ENCODE results near the gene STIMATE.

STIMATE gene

DNA sequence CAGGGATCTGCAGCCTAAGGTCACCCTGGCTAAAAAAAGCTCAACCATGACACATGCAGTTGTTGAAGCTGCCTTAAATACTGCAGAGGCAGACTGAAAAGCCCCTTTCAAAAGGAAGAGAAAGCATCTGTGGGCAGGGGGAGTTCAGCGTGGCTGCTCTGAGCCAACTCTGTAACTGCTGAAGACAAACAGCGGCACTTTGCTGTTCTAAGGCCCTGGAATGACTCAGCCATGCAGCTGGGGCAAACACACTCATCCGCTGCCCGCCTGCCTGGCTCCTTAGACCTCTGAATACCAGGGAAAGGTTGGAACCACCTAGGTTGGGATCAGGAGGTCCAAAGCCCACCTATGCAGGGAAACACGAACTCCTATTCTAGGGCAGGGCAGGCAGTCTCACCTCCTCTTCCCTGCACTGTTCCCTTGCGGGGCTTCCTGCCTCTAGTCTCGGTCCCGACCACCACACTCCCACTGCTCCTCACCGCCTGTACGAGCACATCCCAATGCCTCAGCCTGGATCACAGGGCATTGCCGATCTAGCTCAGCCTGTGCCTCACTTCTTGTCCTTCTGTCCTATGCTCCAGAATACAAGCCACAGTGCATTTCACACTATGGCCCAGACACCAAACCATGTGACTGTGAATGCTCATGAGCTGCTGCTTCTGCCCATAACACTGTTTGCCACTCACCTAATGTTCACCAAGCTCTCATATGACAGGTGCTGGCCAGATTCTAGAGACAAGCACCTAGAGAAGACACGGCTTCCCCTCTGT lies 56.0 kb downstream of the STIMATE start:
- no peak for DNase-seq (ENCODE audit: low read depth in 2 of 2)

DNA sequence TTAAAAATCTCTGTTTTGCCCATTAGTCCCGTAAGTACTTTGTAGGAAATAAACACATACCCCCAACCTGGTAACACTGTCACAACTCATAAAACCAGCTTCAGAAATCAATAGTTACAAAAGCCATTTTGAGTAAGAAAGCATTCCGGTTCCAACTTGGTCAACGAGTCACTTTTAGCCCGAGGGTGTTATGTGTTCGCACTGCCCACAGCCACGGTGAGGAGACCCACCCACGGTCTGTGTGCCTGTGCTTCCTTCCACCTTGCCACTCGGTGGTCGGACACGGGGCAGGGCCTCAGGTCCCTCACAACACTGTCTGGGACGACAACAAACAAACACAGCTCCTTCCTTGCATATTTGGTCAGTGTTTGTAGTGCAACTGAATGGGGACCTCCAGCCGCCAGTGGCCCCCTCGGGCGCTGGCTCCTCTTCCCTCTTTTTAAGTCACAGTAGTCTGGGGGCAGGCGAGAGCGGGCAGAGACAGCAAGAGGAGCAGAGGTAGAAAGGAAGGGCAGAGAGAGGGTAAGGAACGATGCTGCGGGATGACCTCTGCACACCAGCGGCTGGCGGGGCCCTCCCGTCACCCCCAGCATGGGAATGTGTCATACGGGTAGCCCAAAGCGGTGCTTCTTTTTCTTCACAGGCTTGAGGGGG lies 57.3 kb downstream of the STIMATE start:
- no peak for DNase-seq (ENCODE audit: low read depth in 2 of 2)

DNA sequence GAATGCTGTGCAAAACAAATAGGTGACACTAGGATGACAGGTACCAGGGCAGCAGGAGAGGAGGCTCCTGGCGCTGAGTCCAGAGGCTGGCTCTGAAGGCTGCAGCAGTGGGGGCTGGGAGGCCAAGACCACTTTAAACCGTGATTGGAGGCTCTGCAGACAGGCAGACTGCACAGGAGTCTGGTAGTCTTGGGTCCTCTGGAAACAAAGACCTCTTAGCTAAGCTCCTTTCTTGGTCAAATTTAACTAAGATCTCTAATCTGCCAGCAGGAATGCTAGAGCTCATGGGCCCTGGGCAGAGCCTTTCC lies 58.1 kb downstream of the STIMATE start:
- no peak for DNase-seq (ENCODE audit: low read depth in 2 of 2)

DNA sequence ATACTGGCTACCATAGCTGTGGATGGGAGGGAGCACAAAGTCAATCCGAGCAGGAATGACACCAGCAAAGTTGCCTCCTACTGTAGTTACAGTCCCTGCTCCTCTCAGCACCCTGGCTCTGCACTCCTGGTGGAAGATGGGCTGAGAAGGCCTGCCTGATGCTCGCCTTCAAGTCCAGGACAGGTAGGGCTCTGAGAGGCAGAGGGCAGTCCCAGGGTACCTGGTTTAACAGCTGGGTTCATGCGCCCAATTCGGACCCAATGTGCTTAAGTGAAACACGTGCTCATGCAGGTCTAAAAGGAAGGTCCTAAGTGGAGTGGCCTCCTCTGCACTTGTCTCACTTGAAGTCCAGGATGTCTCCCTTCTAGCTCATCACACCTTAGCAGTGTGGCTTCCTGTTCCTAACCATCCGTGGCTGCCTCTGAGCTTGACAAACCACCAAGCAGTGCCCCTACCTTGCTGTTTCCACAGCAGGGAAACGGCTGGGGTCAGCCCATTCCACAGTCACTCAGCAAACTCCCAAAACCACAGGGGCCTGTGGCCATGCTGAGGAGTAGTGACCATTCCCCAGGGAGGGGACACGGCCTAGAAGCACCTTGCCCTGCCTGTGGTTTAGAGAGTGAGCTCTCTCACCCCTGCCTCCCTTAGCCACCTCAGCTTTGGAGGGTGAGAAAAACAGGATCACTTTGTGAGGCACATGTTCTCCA lies 58.6 kb downstream of the STIMATE start:
- DNase-seq (ENCODE audit: low read depth in 2 of 2), result no peak

DNA sequence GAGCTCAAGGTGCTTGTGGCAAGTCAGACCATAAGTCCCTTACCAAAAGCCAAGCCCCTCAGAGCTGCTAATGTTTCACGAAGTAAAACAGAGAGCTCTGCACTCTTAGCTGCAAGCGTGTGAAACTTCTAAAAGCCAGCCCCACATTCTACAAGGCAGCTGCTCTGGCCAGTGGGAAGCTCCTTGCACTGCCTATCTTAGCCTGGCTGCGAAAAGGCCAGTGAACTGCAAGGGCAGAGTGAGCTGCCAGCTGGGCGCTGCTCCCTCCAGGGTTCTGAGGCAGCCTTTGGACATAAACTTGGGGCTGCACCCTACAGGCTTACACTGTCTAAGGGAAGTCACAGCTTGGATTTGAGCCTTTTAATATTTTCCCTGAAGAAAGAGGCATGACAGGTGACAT lies 60.4 kb downstream of the STIMATE start:
- no peak for DNase-seq (ENCODE audit: low read depth in 2 of 2)

DNA sequence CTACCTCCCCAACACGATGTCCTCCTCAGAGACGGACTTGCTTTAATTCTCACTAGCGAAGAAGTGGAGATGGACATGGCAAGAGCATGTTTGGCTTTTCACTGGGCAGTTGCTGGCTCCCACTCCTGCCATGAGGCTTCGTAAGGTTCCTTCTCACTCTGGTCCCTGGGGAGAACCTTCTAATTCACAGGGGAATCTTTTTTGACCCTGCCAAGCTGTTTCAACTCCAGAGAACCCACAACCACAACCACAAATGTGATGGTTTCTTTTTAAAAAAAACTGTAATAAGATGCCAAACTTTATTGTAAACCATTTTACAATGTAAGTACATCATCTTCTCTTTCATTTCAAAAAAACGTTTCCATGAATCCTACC lies 60.9 kb downstream of the STIMATE start:
- DNase-seq (ENCODE audit: low read depth in 2 of 2), result no peak

DNA sequence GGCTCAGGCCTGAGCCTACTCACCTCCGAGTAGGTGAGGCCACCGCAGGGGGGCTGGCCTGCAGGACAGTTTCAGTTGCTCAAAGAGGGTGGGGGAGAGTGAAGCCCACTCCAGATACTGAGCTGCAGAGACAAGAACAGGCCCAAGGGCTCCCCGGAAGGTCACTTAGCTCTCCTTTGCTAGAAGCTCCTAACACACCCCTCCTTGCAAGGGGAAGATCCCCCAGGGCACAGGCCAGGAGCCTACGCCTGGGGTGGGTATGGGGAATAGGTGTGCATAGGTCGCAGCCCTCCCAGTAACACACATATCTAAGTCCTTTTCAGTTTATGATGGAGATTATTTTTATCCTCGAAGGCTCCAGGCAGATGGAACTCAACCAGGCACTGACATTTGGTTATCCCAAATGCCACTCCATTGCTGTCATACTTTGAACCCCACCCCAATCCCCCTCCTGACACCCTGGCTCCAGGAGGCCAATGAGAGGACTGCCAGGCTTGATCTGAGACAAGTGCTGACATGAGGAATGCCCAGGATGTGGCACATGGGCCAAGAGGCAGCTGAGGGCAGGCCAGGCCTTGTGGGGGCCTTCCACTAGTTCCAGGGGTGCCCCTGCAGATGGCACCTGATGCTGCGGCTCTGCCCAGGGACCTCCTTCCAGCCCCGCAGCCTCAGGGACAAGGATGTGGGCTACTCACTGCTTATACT lies 61.4 kb downstream of the STIMATE start:
- DNase-seq (ENCODE audit: low read depth in 2 of 2), result no peak

DNA sequence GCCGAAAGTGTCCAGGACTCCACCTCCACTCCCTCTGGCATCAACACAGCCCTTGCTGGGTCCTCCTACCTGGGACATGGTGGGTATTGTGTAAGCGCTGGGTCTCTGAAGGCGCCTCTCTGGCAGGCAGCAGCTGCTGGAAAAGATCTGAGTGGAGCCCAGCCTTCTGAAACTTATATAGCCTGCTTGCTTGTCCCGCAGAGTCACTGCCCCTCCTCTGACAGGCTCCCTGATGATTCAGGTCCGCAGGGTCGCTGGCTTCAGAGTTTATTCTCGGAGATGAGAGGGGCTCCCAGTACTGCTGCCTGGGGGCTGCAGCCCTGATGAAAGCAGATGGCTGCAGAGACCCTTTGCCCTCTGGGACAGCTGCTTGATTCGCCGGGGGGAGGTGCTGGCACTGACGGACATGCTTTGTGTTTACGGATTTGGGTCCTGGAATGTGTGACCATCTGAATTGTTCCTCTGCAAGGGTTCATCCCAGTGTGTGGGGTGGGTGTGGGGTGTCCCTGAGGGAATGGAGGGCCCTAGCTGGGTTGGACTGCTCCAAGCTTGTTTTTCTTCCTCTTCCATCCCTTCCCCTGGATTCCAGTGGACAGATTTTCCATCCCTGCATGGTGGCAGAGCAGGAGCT lies 62.4 kb downstream of the STIMATE start, which contains the start of gene MUSTN1:
MUSTN1 (minus strand) TSS at position 149 of the 631 bp plus-strand sequence; CDS start at position 78, 71 bp downstream.
- DNase-seq (ENCODE audit: low read depth in 2 of 2), result no peak

DNA sequence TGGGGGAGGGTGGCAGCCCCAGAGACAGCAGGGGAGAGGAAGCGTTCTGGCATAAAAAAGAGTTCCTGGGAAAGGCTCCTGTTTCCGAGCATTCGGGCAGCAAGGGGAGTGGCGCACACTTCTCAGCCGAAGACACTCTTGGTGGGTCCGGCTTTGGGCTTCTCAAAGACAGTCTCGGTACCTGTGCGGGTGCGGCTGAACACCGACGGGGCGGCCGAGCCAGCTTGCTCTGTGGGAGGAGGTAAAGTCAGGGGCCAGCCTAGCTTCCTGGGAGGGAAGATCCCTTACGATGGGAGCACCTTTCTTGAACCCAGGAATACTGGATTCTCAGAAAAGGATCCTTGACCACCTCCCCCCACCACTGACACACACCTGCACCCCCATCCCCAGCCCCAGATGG lies 64.1 kb downstream of the STIMATE start:
- DNase-seq (ENCODE audit: low read depth in 2 of 2), result no peak

DNA sequence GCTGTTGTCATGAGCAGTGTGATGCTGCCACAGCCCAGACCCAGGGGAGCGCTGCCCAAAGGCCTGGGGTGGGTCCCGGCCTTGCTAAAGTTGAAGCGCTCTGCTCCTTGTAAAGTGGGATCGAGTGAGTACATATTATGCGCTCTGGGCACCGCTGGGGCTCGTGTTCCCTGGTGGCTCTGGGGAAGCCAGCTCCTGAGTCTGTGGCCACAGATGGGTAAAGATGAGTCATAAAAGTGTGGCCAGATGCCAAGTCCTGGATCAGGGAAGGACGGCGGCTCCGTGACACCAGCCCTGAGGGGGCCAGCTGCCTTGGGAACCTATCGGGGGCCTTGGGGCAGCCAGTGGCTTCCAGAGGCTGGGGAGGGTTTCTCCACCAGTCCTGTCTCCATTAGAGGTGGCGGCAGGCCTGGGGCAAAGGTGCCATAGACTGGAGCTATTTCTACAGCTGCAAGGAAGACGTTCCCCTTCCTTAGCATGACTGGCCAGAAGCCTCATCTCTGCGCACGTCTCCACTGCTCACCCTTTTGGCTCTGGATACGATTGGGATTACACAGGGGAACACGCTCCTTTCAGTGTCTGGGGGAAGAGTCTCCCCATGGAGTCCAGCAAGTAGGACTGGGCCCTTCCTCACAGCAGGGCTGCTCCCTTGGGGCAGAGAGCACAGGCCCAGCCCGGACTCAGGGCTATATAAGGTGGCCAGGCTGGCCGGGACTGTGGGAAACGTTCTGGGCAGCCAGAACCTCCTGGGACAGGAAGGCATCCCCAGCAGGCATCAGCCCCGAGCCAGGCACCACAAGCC lies 65.6 kb downstream of the STIMATE start:
- DNase-seq (ENCODE audit: low read depth in 2 of 2), result no peak

DNA sequence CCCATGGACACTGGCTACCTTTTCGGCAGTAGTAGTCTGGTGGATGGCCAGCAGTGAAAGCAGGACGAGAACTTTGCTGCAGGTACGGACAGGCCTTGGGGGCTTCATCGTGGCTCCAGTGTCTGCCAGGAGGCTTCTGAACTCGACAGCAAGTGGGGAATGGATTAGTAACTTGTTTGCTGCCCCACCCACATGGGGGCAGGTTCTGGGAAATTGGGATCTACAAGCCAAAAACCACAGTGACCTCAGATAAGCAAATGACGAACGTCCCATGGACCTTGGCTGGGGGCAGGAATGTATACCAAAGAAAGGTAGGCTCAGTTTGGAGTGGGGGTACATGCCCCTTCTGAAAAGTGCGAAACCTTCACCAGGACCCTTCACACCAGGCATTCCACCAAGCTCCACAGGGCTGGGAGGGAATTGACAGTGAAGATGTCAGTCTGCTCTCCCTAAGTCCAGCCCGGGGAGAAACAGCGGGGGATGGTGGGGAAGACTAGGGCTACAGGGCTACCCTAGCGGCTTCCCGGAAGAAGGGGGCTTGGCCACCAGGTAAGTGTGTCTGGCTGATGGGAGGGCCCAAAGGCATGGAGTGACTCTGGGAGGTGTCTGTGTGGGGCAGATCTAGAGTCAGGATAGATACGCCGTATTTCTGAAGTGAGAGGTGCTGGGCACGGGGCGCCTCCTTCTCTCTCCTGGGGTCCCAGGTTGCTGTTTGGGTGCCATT lies 66.7 kb downstream of the STIMATE start, which contains the start of gene ITIH4:
ITIH4 (minus strand) TSS at position 138 of the 724 bp plus-strand sequence; CDS start at position 108, 30 bp downstream.
- no peak for DNase-seq (ENCODE audit: low read depth in 2 of 2)

DNA sequence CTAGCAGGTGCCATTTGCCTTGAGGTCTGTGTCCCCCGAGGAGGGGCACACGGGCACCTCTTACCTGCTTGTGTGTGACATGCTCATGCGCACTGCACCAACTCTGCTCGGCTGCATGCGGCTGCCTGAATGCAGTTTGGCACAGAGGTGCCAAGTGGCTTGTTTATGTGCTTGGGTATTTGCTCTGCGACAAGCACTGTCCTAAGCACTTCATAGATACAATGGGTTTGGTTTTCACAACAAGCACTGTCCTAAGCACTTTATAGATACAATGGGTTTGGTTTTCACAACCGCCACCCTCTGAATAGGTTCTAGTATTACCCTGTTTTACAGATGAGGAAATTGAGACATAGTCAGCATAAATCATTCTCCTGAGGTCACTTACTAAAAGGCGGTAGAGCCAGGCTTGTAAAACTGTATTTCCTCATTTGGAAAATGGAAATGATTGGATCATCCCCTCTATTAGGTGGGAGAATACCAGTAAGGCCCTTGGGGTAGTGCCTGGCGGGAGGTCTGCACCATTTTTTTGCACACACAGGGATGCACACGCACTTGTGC lies 67.4 kb downstream of the STIMATE start:
- no peak for DNase-seq (ENCODE audit: low read depth in 2 of 2)

DNA sequence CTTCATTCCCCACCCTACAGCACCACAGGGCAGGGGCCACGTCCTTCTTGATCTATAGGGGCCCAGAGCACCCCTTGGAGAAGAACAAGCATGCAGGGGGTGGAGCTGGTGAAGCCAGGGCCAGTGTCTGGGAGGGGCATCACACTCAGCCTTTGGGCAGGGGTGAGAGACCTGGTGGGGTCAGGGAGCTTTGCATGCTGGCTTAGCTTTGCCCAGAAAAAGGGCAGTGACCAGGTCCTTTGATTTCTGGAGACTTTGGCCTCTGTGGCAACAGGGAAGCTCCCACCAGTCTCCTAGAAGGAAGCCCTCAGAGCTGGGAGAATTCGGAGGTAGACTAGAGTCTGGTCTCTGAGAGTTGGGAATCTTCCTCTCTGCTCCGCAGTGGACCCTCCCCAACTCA lies 67.9 kb downstream of the STIMATE start:
- no peak for DNase-seq (ENCODE audit: low read depth in 2 of 2)

DNA sequence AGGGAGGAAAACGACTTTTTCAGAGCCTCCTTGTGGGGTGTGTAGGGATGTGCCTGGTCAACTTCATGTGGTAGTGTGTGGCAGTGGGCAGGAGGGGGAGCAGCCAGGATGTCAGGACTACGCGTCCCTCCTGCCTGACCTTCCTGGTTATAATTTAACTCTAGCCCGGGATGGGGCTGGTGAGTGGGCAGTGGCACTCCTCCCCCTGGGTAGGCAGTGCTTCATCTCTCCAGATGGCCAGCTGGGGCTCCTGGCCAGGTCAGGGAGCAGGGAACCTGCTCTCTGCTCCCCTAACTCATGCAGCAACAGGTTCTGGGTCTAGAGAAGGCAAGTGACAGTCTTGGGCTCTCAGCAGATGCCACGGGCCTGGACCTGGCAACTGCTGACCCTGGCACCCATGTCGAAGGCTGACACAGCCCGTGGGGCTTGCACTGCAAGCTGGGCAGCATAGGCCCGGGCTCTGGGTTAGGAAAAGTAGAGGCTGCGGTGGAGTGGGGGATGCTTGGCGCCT lies 69.4 kb downstream of the STIMATE start:
- no peak for DNase-seq (ENCODE audit: low read depth in 2 of 2)

DNA sequence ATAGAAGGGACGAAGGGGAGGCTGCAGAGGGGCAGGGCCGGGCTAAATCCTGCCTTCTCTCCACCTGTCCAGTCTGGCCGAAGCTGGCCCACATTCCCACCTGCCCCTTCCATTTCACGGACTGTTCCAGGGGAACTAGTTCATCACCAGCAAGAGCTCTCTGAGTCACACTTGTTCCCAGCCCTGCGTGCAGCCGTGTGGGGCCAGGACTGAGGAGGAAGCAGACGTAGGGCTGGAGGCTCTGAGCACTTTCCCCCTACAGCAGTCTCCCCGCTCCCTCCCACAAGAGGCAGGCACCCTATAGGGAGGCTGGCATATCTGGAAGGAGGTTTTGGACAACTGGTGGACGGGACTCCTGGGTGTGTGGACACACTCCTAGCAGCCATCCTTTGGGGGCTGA lies 69.9 kb downstream of the STIMATE start:
- no peak for DNase-seq (ENCODE audit: low read depth in 2 of 2)

DNA sequence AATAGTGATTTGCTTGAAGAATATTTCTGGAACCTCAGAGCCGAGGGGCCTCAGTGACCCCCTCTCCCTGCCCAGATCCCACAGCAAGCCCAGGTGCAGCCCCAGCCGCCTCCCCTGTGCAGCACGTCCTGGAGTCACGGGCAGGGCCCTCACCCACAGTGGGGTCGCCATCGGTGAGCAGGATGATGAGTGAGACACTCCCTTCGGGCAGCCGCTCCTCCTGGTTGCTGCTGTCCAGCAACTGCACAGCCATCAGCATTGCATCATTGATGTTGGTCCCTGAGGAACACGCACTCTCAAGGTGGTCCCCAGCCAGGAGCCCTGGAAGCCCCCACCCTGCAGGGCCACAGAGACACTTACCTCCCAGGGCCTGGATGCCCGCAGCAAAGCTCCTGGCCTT lies 73.3 kb downstream of the STIMATE start:
- DNase-seq (ENCODE audit: low read depth in 2 of 2), result no peak

DNA sequence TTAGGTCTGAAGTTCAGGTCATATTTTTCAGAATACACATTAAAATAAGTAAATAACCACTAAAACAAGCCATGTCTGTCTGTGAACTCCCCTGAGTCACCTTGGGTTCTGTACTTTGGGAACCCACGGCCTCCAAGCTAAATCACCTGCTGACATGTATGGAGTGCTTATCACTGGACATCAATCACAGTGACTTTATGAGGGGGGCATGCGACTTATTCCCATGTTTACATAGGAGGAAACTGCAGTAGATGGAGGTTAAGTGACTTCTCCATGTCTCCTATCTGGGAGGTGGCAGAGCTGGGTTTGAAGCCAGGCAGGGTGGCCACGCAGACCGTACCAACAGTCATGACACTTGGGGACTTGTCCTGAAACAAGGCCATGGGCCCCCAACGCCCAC lies 75.0 kb downstream of the STIMATE start:
- no peak for DNase-seq (ENCODE audit: low read depth in 2 of 2)

DNA sequence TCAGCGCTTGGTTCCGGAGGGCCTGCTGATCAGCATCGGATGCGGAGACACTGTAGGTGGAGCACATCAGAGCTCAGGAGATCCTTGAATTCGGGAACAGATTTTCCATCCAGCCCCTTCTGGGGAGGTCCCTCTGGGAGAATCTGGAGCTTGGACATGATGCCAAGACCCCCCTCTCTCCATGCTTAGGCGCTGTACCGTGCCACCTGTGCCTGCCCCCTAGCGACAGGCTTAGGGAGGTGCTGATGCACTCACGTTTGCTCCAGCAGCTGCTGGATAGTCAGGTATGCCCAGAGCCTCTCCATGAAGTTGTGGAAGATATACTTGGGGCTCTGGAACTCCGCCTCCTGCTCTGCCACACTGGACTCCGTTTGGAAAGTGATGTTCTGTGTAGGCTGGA lies 76.6 kb downstream of the STIMATE start:
- no peak for DNase-seq (ENCODE audit: low read depth in 2 of 2)

DNA sequence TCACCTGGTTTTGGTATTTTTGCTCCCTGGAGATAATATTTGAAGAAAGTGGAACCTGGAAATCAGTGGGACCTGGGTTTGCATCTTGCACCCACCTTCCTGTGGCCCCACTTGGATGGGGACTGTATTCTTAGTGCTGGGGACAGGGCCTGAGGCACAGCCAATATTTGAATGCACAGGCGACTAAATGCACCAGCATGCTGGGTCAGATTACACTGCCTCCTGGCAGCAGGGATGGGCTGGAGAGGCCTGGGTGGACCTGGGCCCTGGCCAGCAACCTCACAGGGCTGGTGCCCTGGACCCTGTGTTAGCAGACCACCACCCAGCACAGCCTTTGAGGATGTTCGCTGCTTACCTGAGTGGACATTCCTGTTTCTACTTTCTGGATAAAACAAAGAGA lies 77.4 kb downstream of the STIMATE start:
- DNase-seq (ENCODE audit: low read depth in 2 of 2), result no peak

DNA sequence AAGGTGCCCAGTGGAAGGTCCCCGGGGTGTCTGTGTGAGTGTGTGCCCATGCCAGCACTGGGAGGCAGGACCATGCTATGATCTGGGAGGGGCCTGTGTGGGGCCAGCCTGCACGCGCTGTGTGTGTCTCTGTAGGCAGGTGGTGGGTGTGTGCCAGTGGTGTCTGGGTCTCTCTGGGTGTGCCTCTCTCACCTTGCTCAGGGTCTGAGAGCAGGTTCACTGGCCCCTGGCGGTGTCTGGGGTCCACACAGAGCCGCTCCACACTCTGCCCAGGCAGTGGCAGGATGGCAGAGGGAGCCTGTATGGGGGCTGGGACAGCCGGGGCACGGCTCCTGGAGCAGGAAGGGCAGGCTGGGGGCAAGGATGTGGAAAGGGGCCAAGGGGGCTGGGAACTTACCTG lies 79.5 kb downstream of the STIMATE start:
- no peak for DNase-seq (ENCODE audit: low read depth in 2 of 2)

All from stimulated activated CD8-positive, alpha-beta memory T cell treated with anti-CD3 and anti-CD28 coated beads, Interleukin-15, amount 100 ng/mL, for 4 hours (primary cell).